Ascending aorta (tissue), 2 donors: ENCODE data around the gene TRHDE. TPM values are rescaled to one million over a fixed set of nuclear protein-coding genes. Genes with fewer than 3 reads are reported as not detected.

Experiments used
- DNase-seq, 2 donors: peaks; one replicate each; pipeline ENCODE4 v3.0.0-alpha.2; 2019; ENCODE audit warnings: low spot score in 2 of 2
- H3K27ac ChIP-seq, 2 donors: fragments of 200-600 bp; sonication (generic); one replicate each; pipeline ENCODE4 v1.5.1; 2016 to 2017; ENCODE audit warnings: mild to moderate bottlenecking in 1 of 2
- H3K27me3 ChIP-seq: fragments of 200-600 bp; sonication (generic); one replicate; pipeline ENCODE4 v1.5.1; 2017
- H3K36me3 ChIP-seq, 2 donors: fragments of 200-600 bp; sonication (generic); one replicate each; pipeline ENCODE4 v1.5.1; 2016
- H3K4me1 ChIP-seq, 2 donors: fragments of 200-600 bp; sonication (generic); one replicate each; pipeline ENCODE4 v1.5.1; 2016 to 2017; ENCODE audit warnings: mild to moderate bottlenecking in 1 of 2
- H3K4me3 ChIP-seq, 2 donors: fragments of 200-600 bp; sonication (generic); one replicate each; pipeline ENCODE4 v1.5.1; 2016 to 2017; ENCODE audit warnings: mild to moderate bottlenecking in 1 of 2
- H3K9me3 ChIP-seq, 2 donors: fragments of 200-600 bp; sonication (generic); one replicate each; pipeline ENCODE4 v1.5.1; 2016
- CTCF ChIP-seq, 3 experiments: fragments of 200-600 bp in 2 of 3; fragments of 450-650 bp in 1 of 3; sonication (generic) in 2 of 3; IDR thresholded peaks; one replicate each; pipeline ENCODE4 v1.5.1; 2016 to 2019; ENCODE audit warnings: antibody characterized with exemption in 3 of 3, mild to moderate bottlenecking in 1 of 3, moderate library complexity in 1 of 3
- intact Hi-C: fragments of 100-400 bp; cut with DNase I; formaldehyde crosslinking; loops from one replicate; pipeline ENCODE4 v1.15.1; 2023
- total RNA-seq: library from RNA; depleted of rRNA; stranded (reverse); fragments of >200 nt; gene quantifications from one replicate; pipeline ENCODE4 v1.1.0, GENCODE V29; 2016

TRHDE gene
- total RNA-seq, 1 donor from 2014 or later, result 34.0 TPM

- DNase-seq, result no peak
- H3K4me1 ChIP-seq, result no peaks in the 10 kb centered on the region
- no peaks in the 10 kb centered on the region for H3K9me3 ChIP-seq
- TF ChIP-seq CTCF (IDR thresholded peaks at IDR 0.05), result no peak
- H3K36me3 ChIP-seq, result no peaks in the 10 kb centered on the region
- intact Hi-C loops, result no loop called here
- H3K27ac ChIP-seq, result no peak overlapping the region
- no peak overlapping the region for H3K4me3 ChIP-seq
- H3K27me3 ChIP-seq, result no peaks in the 10 kb centered on the region
Measured at GRCh38 chr12:72300728-72301127, 28.6 kb downstream of the TRHDE start.

GRCh38 chr12:72304751-72305150 is 32.6 kb downstream of the TRHDE start:
- Histone ChIP-seq H3K36me3 (no peaks in the 10 kb centered on the region), H3K27ac (no peak overlapping the region), H3K9me3 (no peaks in the 10 kb centered on the region), H3K4me3 (no peak overlapping the region), H3K4me1 (no peaks in the 10 kb centered on the region), H3K27me3 (no peaks in the 10 kb centered on the region)
- intact Hi-C loops, result no loop called here
- no peak for TF ChIP-seq CTCF (IDR thresholded peaks at IDR 0.05)
- DNase-seq, result no peak

- Histone ChIP-seq H3K9me3 (no peaks in the 10 kb centered on the region), H3K4me3 (no peak overlapping the region), H3K27me3 (no peaks in the 10 kb centered on the region), H3K36me3 (no peaks in the 10 kb centered on the region), H3K27ac (no peak overlapping the region), H3K4me1 (no peaks in the 10 kb centered on the region)
- DNase-seq, result no peak
- intact Hi-C loops, result no loop called here
- TF ChIP-seq CTCF (IDR thresholded peaks at IDR 0.05), result no peak
Measured at GRCh38 chr12:72307229-72307628, 35.1 kb downstream of the TRHDE start.

- Histone ChIP-seq H3K27ac (no peak overlapping the region), H3K4me3 (no peak overlapping the region), H3K9me3 (no peaks in the 10 kb centered on the region), H3K4me1 (no peaks in the 10 kb centered on the region), H3K36me3 (no peaks in the 10 kb centered on the region), H3K27me3 (no peaks in the 10 kb centered on the region)
- no peak for DNase-seq
- intact Hi-C loops, result no loop called here
- TF ChIP-seq CTCF (IDR thresholded peaks at IDR 0.05), result no peak
Measured at GRCh38 chr12:72311946-72312345, 39.8 kb downstream of the TRHDE start.

GRCh38 chr12:72313806-72314205 is 41.6 kb downstream of the TRHDE start:
- H3K36me3 ChIP-seq, result no peaks in the 10 kb centered on the region
- no peak overlapping the region for H3K4me3 ChIP-seq
- TF ChIP-seq CTCF (IDR thresholded peaks at IDR 0.05), result no peak
- H3K9me3 ChIP-seq, result no peaks in the 10 kb centered on the region
- intact Hi-C loops, result no loop called here
- H3K4me1 ChIP-seq, result no peaks in the 10 kb centered on the region
- H3K27ac ChIP-seq, result no peak overlapping the region
- no peak for DNase-seq
- H3K27me3 ChIP-seq, result no peaks in the 10 kb centered on the region

GRCh38 chr12:72315858-72316257 is 43.7 kb downstream of the TRHDE start:
- Histone ChIP-seq H3K4me3 (no peak overlapping the region), H3K27me3 (no peaks in the 10 kb centered on the region), H3K9me3 (no peaks in the 10 kb centered on the region), H3K36me3 (no peaks in the 10 kb centered on the region), H3K4me1 (no peaks in the 10 kb centered on the region), H3K27ac (no peak overlapping the region)
- TF ChIP-seq CTCF (IDR thresholded peaks at IDR 0.05), result no peak
- intact Hi-C loops, result no loop called here
- DNase-seq, result no peak
